LNCAP (cell line): ENCODE data around the gene LBR.

Experiments used
- CTCF ChIP-seq: fragments of 450-650 bp; IDR thresholded peaks from 2 replicates; pipeline ENCODE4 v1.5.1; 2017; ENCODE audit warnings: mild to moderate bottlenecking

The LBR gene

DNA sequence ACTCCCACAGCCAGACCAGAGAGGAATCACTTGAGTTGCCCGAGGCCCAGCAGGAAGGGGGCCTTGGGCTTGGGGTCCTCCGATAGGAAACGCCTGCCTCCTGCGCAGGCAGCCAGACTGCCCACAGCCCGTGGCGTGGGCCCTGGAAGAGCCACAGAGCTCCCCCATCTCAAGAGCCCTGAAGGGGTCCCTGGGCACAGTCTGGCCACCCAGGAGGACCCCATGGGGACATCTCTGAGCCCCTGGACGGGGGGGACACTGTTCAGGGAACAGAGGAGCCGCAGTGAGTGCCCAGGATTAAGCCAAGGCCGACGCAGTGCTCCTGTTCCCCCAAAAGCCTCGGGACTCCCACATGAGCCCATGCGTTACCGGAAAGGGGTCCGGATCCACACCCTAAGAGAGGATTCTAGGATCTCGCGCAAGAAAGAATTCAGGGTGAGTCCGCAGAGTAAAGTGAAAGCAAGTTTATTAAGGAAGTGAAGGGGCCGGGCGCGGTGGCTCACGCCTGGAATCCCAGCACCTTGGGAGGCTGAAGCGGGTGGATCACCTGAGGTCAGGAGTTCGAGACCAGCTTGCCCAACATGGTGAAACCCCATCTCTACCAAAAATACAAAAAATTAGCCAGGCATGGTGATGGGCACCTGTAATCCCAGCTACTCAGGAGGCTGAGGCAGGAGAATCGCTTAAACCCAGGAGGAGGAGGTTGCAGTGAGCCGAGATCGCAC lies 38.1 kb upstream of the LBR start:
- no peak for TF ChIP-seq CTCF

- TF ChIP-seq CTCF = no peak
Measured at GRCh38 chr1:225464851-225465792, 37.3 kb upstream of the LBR start.

- no peak for TF ChIP-seq CTCF
Measured at GRCh38 chr1:225462714-225463574, 35.1 kb upstream of the LBR start.

DNA sequence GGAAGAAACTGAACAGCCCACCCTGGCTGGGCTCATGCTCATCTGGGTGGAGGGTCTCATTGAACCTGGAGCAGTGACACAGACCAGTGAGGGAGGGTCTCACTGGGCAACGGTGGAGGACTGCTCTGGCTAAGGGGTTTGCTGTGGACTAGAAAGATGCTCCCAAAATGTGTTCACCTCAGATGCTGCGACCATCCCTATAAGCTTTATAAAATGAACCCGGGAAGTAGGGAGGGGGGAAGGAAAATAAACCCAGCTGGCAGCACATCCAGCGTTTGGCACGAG lies 34.5 kb upstream of the LBR start:
- TF ChIP-seq CTCF = no peak

DNA sequence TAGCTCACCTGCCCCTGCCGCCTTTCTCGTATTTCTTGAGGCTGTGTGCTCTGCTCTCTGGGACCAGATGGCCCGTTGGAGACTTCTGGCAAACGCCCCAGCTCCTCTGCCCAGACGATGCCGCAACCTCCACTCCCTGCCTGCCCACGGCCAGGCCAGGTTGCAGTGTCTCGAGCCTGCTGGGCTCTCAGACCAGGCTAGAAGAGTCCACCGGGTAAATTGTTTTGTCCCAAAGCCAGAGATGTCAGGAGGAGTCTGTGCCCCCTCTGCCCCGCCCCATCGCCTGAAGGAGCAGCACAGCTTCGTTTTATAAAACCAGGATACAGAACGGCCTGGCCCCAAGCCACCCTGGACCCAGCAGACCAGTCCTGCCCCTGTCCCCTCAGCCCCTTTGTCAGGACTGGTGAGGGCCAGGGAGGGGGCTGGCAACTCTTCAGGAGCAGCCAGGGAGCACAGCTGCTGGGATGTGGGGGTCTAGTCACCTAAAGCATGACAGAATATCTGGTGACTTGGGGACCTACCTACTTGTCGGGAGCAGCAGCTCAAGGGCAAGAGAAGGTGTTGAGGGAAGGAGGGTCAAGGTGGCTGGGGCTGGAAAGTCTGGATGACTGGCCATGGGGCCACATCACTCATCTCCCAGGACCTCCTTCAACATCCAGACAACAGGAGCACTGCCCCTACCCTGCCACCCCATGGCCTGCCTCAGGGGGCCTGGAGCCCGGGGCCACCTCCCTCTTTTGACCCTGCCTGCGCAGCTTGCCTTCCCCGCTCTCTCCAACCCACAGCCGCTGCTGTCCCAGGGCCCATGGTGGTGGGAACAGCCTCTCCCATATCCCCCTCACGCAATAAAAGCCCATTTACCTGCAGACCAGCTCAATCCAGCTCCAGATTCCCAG lies 33.9 kb upstream of the LBR start:
- no peak for TF ChIP-seq CTCF

DNA sequence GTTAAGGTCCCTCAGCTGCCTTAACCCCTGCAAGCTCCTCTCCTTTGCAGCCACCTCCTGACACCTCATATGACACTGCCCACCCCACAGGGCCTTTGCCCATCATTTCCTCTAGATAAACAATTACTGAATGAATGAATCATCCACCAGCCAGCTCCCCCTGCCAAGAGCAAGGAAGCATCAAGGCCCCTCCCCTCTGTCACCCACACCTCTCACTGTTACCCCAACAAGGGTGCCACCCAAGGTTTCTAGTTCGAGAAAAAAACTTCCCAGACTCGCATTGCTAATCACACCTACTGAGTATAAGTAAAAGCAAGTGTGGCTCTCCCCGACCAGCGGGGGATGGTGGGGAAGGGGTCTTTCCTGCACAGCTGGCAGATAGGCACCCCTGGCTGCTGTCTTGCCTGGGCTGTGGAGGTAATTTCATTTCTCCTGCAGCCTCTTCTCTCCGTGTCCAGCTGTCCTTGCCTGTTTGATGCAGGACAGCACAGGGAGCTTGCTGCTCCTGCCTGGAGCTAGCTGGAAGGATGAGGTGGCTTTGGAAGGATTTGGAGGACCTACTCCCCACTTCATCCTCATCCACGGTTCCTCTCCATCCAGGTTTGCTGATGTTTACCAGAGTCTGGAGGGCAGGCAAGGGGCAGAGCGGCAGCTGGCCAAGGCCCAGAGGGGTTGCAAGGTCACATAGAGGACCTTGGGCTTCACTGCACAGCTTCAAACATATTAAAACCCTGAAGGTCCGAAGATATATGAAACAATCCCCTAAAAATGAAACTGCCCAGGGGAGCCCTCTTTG lies 33.1 kb upstream of the LBR start:
- TF ChIP-seq CTCF = no peak
